ENCODE results near the gene FSTL5.

The FSTL5 gene

DNA sequence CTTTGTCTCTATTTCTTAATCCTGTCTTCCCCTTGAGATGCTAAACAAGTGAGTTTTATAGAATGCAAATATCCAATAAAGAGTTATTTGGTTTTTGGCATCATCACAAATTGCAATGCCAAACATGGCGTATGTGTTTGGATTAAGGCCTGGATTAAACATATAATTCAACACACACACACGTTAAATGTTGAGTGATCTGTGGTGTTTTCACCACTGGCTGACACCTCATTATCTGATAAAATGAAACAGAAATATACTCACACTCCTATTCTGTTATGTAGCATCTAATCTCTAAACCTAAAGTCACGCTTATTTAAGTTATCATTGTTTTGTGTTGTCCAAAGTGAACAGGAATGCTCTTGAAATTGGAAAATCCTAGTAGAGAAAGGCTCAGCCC is 506.2 kb downstream of the FSTL5 start:
- H3K36me3 ChIP-seq (replicated peaks; ENCODE audit: insufficient read depth, low read length): no peaks in the 10 kb centered on the region
- H3K4me2 ChIP-seq (ENCODE audit: low read depth, low read length): no peak overlapping the region
- no peaks in the 10 kb centered on the region for H3K9me2 ChIP-seq (replicated peaks; ENCODE audit: insufficient read depth, low read length)
- H3F3A ChIP-seq (ENCODE audit: insufficient read depth, low read length): no peaks in the 10 kb centered on the region
- DNase-seq: no peak
- no peak overlapping the region for H3K27ac ChIP-seq (ENCODE audit: low read length)
- no peaks in the 10 kb centered on the region for H3K27me3 ChIP-seq (replicated peaks; ENCODE audit: insufficient read depth, low read length)
- no peak overlapping the region for H3K9ac ChIP-seq (ENCODE audit: low read length)
- H4K20me1 ChIP-seq (ENCODE audit: insufficient read depth, low read length): no peaks in the 10 kb centered on the region
- no peak overlapping the region for H2AFZ ChIP-seq (ENCODE audit: low read length)
- H3K4me3 ChIP-seq (ENCODE audit: low read length): no peak overlapping the region
- H3K9me3 ChIP-seq (replicated peaks; ENCODE audit: insufficient read depth, low read length): no peaks in the 10 kb centered on the region
- no peak for TF ChIP-seq CTCF (IDR thresholded peaks at IDR 0.05; ENCODE audit: low read length)
- TF ChIP-seq EZH2phosphoT487 (IDR thresholded peaks at IDR 0.05; ENCODE audit: low read length): no peak
- TF ChIP-seq EZH2 (optimal IDR thresholded peaks at IDR 0.05; ENCODE audit: low read depth, low read length): no peak
- H3K79me2 ChIP-seq (ENCODE audit: low read length): no peaks in the 10 kb centered on the region
- H3K4me1 ChIP-seq (ENCODE audit: low read length): 0 out of 2 replicates have a peak, but pooled peaks cover 3% of the 10 kb centered on the region

DNA sequence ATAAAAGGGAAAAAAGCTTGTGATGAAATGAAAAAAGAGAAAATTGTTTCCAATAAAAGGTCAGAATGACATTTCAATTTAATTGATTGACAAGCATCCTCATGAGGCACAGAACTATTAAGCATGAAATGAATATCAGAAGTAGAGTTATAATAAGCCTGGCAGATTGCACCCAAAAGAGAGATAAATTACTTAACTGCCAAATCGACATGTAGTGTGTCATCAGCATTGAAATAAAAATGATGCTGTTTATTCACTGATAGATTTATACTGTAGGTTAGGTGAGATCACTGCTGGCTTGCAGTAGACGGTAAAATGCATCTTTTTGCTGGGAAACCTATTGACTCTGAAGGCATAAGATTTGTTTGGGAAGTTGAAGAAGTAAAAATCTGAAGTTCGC is 507.2 kb downstream of the FSTL5 start:
- H3K9me3 ChIP-seq (replicated peaks; ENCODE audit: insufficient read depth, low read length): no peaks in the 10 kb centered on the region
- H4K20me1 ChIP-seq (ENCODE audit: insufficient read depth, low read length): no peaks in the 10 kb centered on the region
- H3K4me1 ChIP-seq (ENCODE audit: low read length): 0 out of 2 replicates have a peak, but pooled peaks cover 3% of the 10 kb centered on the region
- no peak overlapping the region for H2AFZ ChIP-seq (ENCODE audit: low read length)
- no peak overlapping the region for H3K9ac ChIP-seq (ENCODE audit: low read length)
- TF ChIP-seq EZH2 (optimal IDR thresholded peaks at IDR 0.05; ENCODE audit: low read depth, low read length) (no peak), CTCF (IDR thresholded peaks at IDR 0.05; ENCODE audit: low read length) (no peak), EZH2phosphoT487 (IDR thresholded peaks at IDR 0.05; ENCODE audit: low read length) (no peak)
- no peak overlapping the region for H3K27ac ChIP-seq (ENCODE audit: low read length)
- H3K79me2 ChIP-seq (ENCODE audit: low read length): no peaks in the 10 kb centered on the region
- H3K4me3 ChIP-seq (ENCODE audit: low read length): no peak overlapping the region
- no peaks in the 10 kb centered on the region for H3K9me2 ChIP-seq (replicated peaks; ENCODE audit: insufficient read depth, low read length)
- no peaks in the 10 kb centered on the region for H3K27me3 ChIP-seq (replicated peaks; ENCODE audit: insufficient read depth, low read length)
- no peak overlapping the region for H3K4me2 ChIP-seq (ENCODE audit: low read depth, low read length)
- no peak for DNase-seq
- no peaks in the 10 kb centered on the region for H3K36me3 ChIP-seq (replicated peaks; ENCODE audit: insufficient read depth, low read length)
- no peaks in the 10 kb centered on the region for H3F3A ChIP-seq (ENCODE audit: insufficient read depth, low read length)

- no peak overlapping the region for H3K9ac ChIP-seq (ENCODE audit: low read length)
- no peaks in the 10 kb centered on the region for H3F3A ChIP-seq (ENCODE audit: insufficient read depth, low read length)
- no peaks in the 10 kb centered on the region for H3K27me3 ChIP-seq (replicated peaks; ENCODE audit: insufficient read depth, low read length)
- no peaks in the 10 kb centered on the region for H3K9me3 ChIP-seq (replicated peaks; ENCODE audit: insufficient read depth, low read length)
- no peaks in the 10 kb centered on the region for H3K36me3 ChIP-seq (replicated peaks; ENCODE audit: insufficient read depth, low read length)
- 0 out of 2 replicates have a peak, but pooled peaks cover 3% of the 10 kb centered on the region for H3K4me1 ChIP-seq (ENCODE audit: low read length)
- no peak overlapping the region for H2AFZ ChIP-seq (ENCODE audit: low read length)
- H3K9me2 ChIP-seq (replicated peaks; ENCODE audit: insufficient read depth, low read length): no peaks in the 10 kb centered on the region
- no peak overlapping the region for H3K4me3 ChIP-seq (ENCODE audit: low read length)
- H3K79me2 ChIP-seq (ENCODE audit: low read length): no peaks in the 10 kb centered on the region
- H4K20me1 ChIP-seq (ENCODE audit: insufficient read depth, low read length): no peaks in the 10 kb centered on the region
- no peak for DNase-seq
- no peak overlapping the region for H3K4me2 ChIP-seq (ENCODE audit: low read depth, low read length)
- TF ChIP-seq CTCF (IDR thresholded peaks at IDR 0.05; ENCODE audit: low read length) (no peak), EZH2 (optimal IDR thresholded peaks at IDR 0.05; ENCODE audit: low read depth, low read length) (no peak), EZH2phosphoT487 (IDR thresholded peaks at IDR 0.05; ENCODE audit: low read length) (no peak)
- no peak overlapping the region for H3K27ac ChIP-seq (ENCODE audit: low read length)
Measured at GRCh38 chr4:161655148-161655547, 508.7 kb downstream of the FSTL5 start.
